Erythroblast (primary cell): Measurements from ENCODE around the gene USF3.

Source experiments
- GATA1 ChIP-seq: IDR thresholded peaks from 2 replicates; pipeline ENCODE4 v1.6.1; 2011; ENCODE audit warnings: low read depth, mild to moderate bottlenecking, control low read depth, low read length, moderate library complexity
- POLR2A ChIP-seq: IDR thresholded peaks from 2 replicates; pipeline ENCODE4 v1.6.1; 2011; ENCODE audit warnings: mild to moderate bottlenecking, low read length

DNA sequence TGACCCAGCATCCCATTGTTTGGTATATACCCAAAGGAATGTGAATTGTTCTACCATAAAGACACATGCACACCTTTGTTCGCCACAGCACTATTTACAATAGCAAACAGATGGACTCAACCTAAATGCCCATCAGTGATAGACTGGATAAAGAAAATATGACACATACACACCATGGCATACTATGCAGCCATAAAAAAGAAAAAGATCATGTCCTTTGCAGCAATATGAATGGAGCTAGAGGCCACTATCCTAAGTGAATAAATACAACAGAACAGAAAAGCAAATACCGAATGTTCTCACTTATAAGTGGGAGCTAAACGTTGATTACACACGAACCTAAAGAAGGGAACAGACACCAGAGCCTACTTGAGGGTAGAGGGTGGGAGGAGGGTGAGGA lies 11.4 kb upstream of the USF3 start:
- TF ChIP-seq POLR2A = no peak
- TF ChIP-seq GATA1 = no peak
